Mesothelial cell of epicardium (in vitro differentiated cells): Measurements from ENCODE around the gene FAM111B. TPM values are rescaled to one million over a fixed set of nuclear protein-coding genes. Genes with fewer than 3 reads are reported as not detected.
"Not testable (repeated sequence)": the region's sequence is repeated elsewhere in the genome, so short reads cannot be mapped to it uniquely, and the experiment has no call there.

ENCODE experiments used
- DNase-seq, 2 experiments: peaks; one replicate each; pipeline ENCODE4 v3.0.0; 2021; ENCODE audit warnings: low spot score in 2 of 2; ENCODE audit not compliant: unreplicated experiment in 2 of 2
- H3K27ac Mint-ChIP-seq: 2 replicates; pipeline ENCODE4 v1.8.0; 2021; ENCODE audit warnings: mixed read lengths
- H3K27me3 Mint-ChIP-seq: 2 replicates; pipeline ENCODE4 v1.8.0; 2021; ENCODE audit warnings: low read depth, mixed read lengths
- H3K36me3 Mint-ChIP-seq: 2 replicates; pipeline ENCODE4 v1.8.0; 2021; ENCODE audit warnings: mixed read lengths
- H3K4me1 Mint-ChIP-seq: 2 replicates; pipeline ENCODE4 v1.8.0; 2021; ENCODE audit warnings: mixed read lengths
- H3K4me3 Mint-ChIP-seq: 2 replicates; pipeline ENCODE4 v1.8.0; 2021; ENCODE audit warnings: mild to moderate bottlenecking, moderate library complexity, mixed read lengths
- H3K9me3 Mint-ChIP-seq: 2 replicates; pipeline ENCODE4 v1.8.0; 2021; ENCODE audit warnings: mixed read lengths
- total RNA-seq: library from RNA; stranded (reverse); gene quantifications from 3 replicates; pipeline ENCODE4 v1.2.1, GENCODE V29; 2021
- TF ChIP-seq, protein P1 (sequence below): fragments of 200-600 bp; sonication (generic); IDR thresholded peaks from one replicate; pipeline ENCODE4 v1.5.0; 2021; ENCODE audit warnings: antibody characterized with exemption; ENCODE audit not compliant: unreplicated experiment

The FAM111B gene
- total RNA-seq, 1 donor from 2014 or later: 6.9 TPM

- H3K27me3 Mint-ChIP-seq: peaks cover 50% of the 10 kb centered on the region
Observed at GRCh38 chr11:59088162-59088561, 18.9 kb upstream of the FAM111B start.

DNA sequence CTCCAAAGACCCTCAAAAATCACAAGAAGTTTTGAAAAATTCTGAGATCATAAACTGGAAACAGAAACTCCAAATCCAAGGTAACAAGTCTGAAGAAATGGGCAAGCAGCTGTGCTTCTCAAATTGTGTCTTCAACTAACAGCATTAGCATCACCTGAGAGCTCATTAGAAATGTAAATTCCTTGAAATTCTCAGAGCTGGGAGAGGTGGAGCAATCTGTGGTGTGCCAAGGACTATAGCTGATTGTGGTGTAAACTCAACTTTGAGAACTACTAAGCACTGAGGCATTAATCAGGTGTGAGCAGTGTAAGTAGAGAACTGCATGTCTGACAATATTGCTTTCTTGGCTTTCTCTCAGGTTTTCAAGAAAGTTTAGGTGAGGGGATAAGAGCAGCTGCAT lies 13.5 kb upstream of the FAM111B start:
- not testable (repeated sequence) for H3K27ac Mint-ChIP-seq, H3K4me3 Mint-ChIP-seq, DNase-seq, H3K9me3 Mint-ChIP-seq, H3K36me3 Mint-ChIP-seq, H3K4me1 Mint-ChIP-seq
- peaks cover 50% of the 10 kb centered on the region for H3K27me3 Mint-ChIP-seq

More at GRCh38 chr11:59088162-59088561, 18.9 kb upstream of the FAM111B start:
- no peak overlapping the region for H3K4me3 Mint-ChIP-seq
- TF ChIP-seq, protein P1, sequence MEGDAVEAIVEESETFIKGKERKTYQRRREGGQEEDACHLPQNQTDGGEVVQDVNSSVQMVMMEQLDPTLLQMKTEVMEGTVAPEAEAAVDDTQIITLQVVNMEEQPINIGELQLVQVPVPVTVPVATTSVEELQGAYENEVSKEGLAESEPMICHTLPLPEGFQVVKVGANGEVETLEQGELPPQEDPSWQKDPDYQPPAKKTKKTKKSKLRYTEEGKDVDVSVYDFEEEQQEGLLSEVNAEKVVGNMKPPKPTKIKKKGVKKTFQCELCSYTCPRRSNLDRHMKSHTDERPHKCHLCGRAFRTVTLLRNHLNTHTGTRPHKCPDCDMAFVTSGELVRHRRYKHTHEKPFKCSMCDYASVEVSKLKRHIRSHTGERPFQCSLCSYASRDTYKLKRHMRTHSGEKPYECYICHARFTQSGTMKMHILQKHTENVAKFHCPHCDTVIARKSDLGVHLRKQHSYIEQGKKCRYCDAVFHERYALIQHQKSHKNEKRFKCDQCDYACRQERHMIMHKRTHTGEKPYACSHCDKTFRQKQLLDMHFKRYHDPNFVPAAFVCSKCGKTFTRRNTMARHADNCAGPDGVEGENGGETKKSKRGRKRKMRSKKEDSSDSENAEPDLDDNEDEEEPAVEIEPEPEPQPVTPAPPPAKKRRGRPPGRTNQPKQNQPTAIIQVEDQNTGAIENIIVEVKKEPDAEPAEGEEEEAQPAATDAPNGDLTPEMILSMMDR: no peak
- H3K4me1 Mint-ChIP-seq: no peaks in the 10 kb centered on the region
- DNase-seq: no peak
- no peaks in the 10 kb centered on the region for H3K36me3 Mint-ChIP-seq
- no peak overlapping the region for H3K27ac Mint-ChIP-seq
- H3K9me3 Mint-ChIP-seq: no peaks in the 10 kb centered on the region

DNA sequence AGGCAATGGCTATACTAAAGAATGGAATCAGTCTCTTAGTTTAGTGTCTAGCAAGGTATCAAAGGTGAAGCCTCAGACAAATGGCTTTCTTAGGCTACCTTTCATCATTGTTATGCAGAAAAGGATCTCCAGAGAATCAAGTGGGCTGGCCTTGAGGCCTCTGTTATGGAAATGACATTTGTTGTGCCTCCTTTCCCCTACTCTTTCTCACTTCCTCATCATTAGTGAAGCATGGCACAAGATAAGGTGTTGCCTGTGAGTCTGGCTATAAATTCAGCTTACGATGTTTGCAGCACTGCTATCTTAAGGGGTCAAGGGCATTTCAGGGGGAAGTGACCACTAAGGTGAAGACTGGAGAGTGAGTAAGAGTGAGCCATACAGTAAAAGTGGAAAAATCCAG lies 11.8 kb upstream of the FAM111B start:
- H3K36me3 Mint-ChIP-seq, H3K4me3 Mint-ChIP-seq, DNase-seq, H3K27ac Mint-ChIP-seq, H3K4me1 Mint-ChIP-seq, H3K9me3 Mint-ChIP-seq: not testable (repeated sequence)
- H3K27me3 Mint-ChIP-seq: peaks cover 58% of the 10 kb centered on the region

DNA sequence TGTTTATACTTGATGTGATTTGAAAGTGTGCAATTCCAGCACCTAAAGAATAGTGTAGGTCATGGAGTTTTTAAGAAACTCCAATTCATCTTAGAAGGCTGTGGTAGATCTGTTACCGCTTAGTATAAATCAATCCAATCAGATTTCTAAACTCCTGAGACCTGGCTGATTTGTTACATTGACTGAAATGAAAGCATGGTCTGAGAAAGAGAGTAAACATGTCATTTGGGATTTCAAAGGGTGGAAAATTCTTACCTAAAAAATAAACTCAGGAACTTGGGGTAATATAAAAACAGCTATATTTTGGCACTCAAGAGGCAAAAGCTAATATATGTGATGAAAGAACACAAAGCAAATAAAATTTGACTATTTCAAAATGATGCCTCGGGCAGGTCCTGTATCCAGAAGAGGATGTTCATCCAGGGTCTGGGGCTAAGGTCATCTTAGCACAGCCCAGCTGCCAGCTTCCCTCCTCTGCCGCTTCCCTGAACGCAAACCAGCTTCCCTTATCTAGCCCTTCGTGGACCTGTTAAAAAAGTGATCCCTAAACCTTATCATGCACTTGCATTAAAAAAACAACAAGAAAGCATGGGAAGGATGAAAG lies 11.0 kb upstream of the FAM111B start:
- not testable (repeated sequence) for H3K36me3 Mint-ChIP-seq, H3K4me3 Mint-ChIP-seq, H3K9me3 Mint-ChIP-seq, H3K27ac Mint-ChIP-seq, H3K4me1 Mint-ChIP-seq, DNase-seq
- peaks cover 62% of the 10 kb centered on the region for H3K27me3 Mint-ChIP-seq

- H3K9me3 Mint-ChIP-seq: no peaks in the 10 kb centered on the region
- H3K4me1 Mint-ChIP-seq: no peaks in the 10 kb centered on the region
- no peaks in the 10 kb centered on the region for H3K36me3 Mint-ChIP-seq
- H3K27me3 Mint-ChIP-seq: peaks cover 70% of the 10 kb centered on the region
- H3K4me3 Mint-ChIP-seq: no peak overlapping the region
- TF ChIP-seq, protein P1: peak; percentile 40
- no peak overlapping the region for H3K27ac Mint-ChIP-seq
- DNase-seq: peak in 1 of 2 experiments; percentile 55
Observed at GRCh38 chr11:59097113-59097708, 9.8 kb upstream of the FAM111B start.

DNA sequence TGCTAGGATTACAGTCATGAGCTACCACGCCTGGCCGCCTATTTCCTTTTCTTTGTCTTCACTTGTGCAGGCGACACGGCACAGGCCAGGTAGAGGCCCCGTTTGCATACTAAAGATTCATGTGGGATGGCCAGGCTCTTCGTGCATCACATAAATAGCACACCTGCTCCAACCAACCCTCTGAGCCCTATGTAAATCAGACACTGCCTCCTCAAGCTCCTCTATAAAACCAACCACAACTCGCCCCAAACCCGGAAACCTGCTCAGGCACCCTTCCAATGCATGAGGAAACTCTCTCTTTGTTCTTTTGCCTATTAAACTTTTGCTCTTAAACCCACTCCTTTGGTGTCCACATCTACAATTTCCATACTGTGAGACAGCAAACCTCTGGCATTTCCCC lies 9.1 kb upstream of the FAM111B start:
- DNase-seq, H3K9me3 Mint-ChIP-seq, H3K27ac Mint-ChIP-seq, H3K36me3 Mint-ChIP-seq, H3K4me1 Mint-ChIP-seq, H3K4me3 Mint-ChIP-seq: not testable (repeated sequence)
- H3K27me3 Mint-ChIP-seq: peaks cover 74% of the 10 kb centered on the region

- Mint-ChIP-seq H3K4me3 (peak overlapping the region; percentile 43), H3K4me1 (peaks cover 11% of the 10 kb centered on the region), H3K27ac (no peak overlapping the region), H3K9me3 (no peaks in the 10 kb centered on the region), H3K27me3 (peaks cover 84% of the 10 kb centered on the region), H3K36me3 (no peaks in the 10 kb centered on the region)
- TF ChIP-seq, protein P1: no peak
- DNase-seq: peak; percentile 20 to 43
Observed at GRCh38 chr11:59102259-59102765, 4.7 kb upstream of the FAM111B start.

DNA sequence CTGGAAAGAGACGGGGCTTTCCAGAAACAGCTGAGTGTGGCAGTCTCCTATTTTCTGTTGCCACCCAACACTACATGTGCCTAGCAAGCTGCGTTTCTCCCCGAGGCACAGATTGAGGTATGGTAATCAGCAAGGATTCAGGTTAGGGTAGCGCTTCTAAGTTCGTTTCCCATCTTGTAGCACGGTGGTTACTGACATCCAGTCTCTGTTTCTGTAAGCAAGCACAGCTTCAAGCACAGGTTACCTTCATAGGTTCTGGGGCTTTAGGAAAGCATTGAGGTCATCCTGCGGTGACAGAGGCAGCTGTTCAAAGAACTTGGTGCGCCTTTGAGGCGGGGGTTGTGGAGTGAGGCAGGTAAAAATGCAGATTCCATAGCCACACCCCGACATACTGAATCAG lies 684 bp downstream of the FAM111B start:
- H3K9me3 Mint-ChIP-seq, H3K36me3 Mint-ChIP-seq, H3K27ac Mint-ChIP-seq, DNase-seq: not testable (repeated sequence)
- Mint-ChIP-seq H3K4me1 (peaks cover 21% of the 10 kb centered on the region), H3K27me3 (peaks cover 42% of the 10 kb centered on the region), H3K4me3 (peak overlapping the region; percentile 76)
